A549 (cell line): ENCODE results near the gene PNLDC1.

ENCODE experiments used
- CBX8 ChIP-seq: fragments of 200-600 bp; sonication (generic); IDR thresholded peaks from 2 replicates; pipeline ENCODE4 v1.6.1; 2016
- CHD2 ChIP-seq: fragments of 150-350 bp; IDR thresholded peaks from 2 replicates; pipeline ENCODE4 v1.6.1; 2014; ENCODE audit warnings: low read length; ENCODE audit not compliant: partially characterized antibody
- CHD4 ChIP-seq: fragments of 200-600 bp; sonication (generic); IDR thresholded peaks from 2 replicates; pipeline ENCODE4 v1.6.1; 2016; ENCODE audit warnings: antibody characterized with exemption, mild to moderate bottlenecking, borderline replicate concordance
- ESRRA ChIP-seq: fragments of 150-350 bp; IDR thresholded peaks from 2 replicates; pipeline ENCODE4 v1.6.1; 2014; ENCODE audit warnings: mild to moderate bottlenecking, low read length, borderline replicate concordance
- HDAC2 ChIP-seq: fragments of 200-600 bp; sonication (generic); IDR thresholded peaks from 2 replicates; pipeline ENCODE4 v1.6.1; 2016
- HOXA7 ChIP-seq: fragments of 250-450 bp; sonication (Bioruptor Pico); IDR thresholded peaks from 2 replicates; pipeline ENCODE4 v1.5.0; 2020; ENCODE audit warnings: mild to moderate bottlenecking, moderate library complexity
- JUN ChIP-seq, 2 experiments: fragments of >200 bp; sonication (Bioruptor Twin); formaldehyde crosslinking; IDR thresholded peaks; 2 replicates in 1 of 2; 3 replicates in 1 of 2; pipeline ENCODE4 v1.6.1; 2016 to 2017
- KDM1A ChIP-seq: fragments of 200-600 bp; sonication (generic); IDR thresholded peaks from 2 replicates; pipeline ENCODE4 v1.6.1; 2016; ENCODE audit warnings: low read depth, mild to moderate bottlenecking
- NFE2L2 ChIP-seq: fragments of 150-350 bp; conservative IDR thresholded peaks from 2 replicates; pipeline ENCODE4 v1.6.1; 2014; ENCODE audit warnings: low read length
- POLR2A ChIP-seq: IDR thresholded peaks from 2 replicates; pipeline ENCODE4 v1.6.1; 2012; ENCODE audit warnings: mild to moderate bottlenecking, low read length
- RAD21 ChIP-seq, 2 experiments: fragments of >200 bp in 1 of 2; sonication (Bioruptor Twin) in 1 of 2; formaldehyde crosslinking in 1 of 2; IDR thresholded peaks in 1 of 2; conservative IDR thresholded peaks in 1 of 2; 2 replicates in 1 of 2; 3 replicates in 1 of 2; pipeline ENCODE4 v1.6.1; 2012 to 2018; ENCODE audit warnings: inconsistent platforms in 1 of 2
- TP53 ChIP-seq: fragments of 250-450 bp; sonication (Bioruptor Pico); IDR thresholded peaks from 2 replicates; pipeline ENCODE4 v1.5.0; 2021; ENCODE audit warnings: mild to moderate bottlenecking, moderate library complexity
- TF ChIP-seq, protein P1 (sequence below): fragments of >200 bp; sonication (Bioruptor Twin); formaldehyde crosslinking; IDR thresholded peaks from 3 replicates; pipeline ENCODE4 v1.5.1; 2016
- TF ChIP-seq, protein P2 (sequence below): IDR thresholded peaks from 2 replicates; pipeline ENCODE4 v1.6.1; 2012

DNA sequence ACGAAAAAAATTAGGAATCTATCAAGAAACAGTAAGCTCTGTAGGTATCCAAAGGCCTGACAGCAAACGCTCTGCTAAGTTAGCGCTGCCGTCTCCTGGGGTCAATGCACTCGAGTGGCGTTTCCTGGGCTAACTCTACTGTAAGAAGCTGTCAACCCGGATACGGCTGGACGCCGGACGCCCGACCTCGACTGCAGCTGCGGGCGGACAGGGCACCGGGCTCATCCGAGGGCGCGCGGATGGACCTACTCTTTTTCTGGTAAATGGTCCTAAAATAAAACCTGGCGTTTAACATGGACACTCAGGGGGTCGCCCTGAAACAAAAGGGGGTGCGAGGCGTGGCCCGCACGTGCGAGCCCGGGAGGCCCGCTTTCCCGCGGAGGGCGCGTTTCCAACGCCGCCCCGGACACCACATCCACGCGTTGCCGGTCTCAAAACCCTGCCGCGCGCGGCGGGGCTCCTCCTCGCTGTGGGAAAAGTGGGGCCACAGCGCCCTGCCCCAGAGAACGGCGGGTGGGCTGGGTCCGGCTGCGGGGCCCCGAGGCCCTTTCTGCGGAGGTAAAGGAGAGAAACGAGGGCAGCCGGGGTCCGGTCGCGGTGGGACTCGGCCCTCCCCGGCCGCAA is 11.2 kb upstream of the PNLDC1 start:
- TF ChIP-seq, protein P1, sequence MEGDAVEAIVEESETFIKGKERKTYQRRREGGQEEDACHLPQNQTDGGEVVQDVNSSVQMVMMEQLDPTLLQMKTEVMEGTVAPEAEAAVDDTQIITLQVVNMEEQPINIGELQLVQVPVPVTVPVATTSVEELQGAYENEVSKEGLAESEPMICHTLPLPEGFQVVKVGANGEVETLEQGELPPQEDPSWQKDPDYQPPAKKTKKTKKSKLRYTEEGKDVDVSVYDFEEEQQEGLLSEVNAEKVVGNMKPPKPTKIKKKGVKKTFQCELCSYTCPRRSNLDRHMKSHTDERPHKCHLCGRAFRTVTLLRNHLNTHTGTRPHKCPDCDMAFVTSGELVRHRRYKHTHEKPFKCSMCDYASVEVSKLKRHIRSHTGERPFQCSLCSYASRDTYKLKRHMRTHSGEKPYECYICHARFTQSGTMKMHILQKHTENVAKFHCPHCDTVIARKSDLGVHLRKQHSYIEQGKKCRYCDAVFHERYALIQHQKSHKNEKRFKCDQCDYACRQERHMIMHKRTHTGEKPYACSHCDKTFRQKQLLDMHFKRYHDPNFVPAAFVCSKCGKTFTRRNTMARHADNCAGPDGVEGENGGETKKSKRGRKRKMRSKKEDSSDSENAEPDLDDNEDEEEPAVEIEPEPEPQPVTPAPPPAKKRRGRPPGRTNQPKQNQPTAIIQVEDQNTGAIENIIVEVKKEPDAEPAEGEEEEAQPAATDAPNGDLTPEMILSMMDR = no peak
- no peak for TF ChIP-seq JUN (IDR thresholded peaks at IDR 0.05)
- TF ChIP-seq KDM1A = no peak
- no peak for TF ChIP-seq TP53 (CRISPR knock-in tag)
- TF ChIP-seq RAD21 (conservative IDR thresholded peaks at IDR 0.05 in 1 of 2, IDR thresholded peaks at IDR 0.05 in 1 of 2) = no peak
- TF ChIP-seq, protein P2, sequence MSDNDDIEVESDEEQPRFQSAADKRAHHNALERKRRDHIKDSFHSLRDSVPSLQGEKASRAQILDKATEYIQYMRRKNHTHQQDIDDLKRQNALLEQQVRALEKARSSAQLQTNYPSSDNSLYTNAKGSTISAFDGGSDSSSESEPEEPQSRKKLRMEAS = no peak
- TF ChIP-seq CHD2 = no peak
- no peak for TF ChIP-seq POLR2A
- no peak for TF ChIP-seq HDAC2
- no peak for TF ChIP-seq HOXA7 (CRISPR knock-in tag)
- no peak for TF ChIP-seq ESRRA
- TF ChIP-seq CHD4 = no peak
- TF ChIP-seq CBX8 = no peak
- TF ChIP-seq NFE2L2 = no peak
